Osteoblast (primary cell): ENCODE measurements around the gene DISC1. TPM values are rescaled to one million over a fixed set of nuclear protein-coding genes. Genes with fewer than 3 reads are reported as not detected.

Experiments used
- DNase-seq: peaks from one replicate; pipeline ENCODE4 v3.0.0; 2011; ENCODE audit warnings: low spot score, mixed read lengths; ENCODE audit not compliant: insufficient read length; ENCODE audit errors: missing footprints
- H2AFZ ChIP-seq: 2 replicates; pipeline ENCODE4 v1.6.0; 2011; ENCODE audit warnings: mild to moderate bottlenecking, low read length
- H3K27ac ChIP-seq: 2 replicates; pipeline ENCODE4 v1.5.1; 2011; ENCODE audit warnings: mild to moderate bottlenecking, low read depth, low read length, moderate library complexity
- H3K27me3 ChIP-seq: 2 replicates; pipeline ENCODE4 v1.6.0; 2012; ENCODE audit warnings: mild to moderate bottlenecking, control low read depth, inconsistent platforms, low read length, moderate library complexity; ENCODE audit not compliant: insufficient read depth
- H3K36me3 ChIP-seq: 2 replicates; pipeline ENCODE4 v1.5.1; 2011; ENCODE audit warnings: mild to moderate bottlenecking, low read length, control low read depth, moderate library complexity; ENCODE audit not compliant: insufficient read depth
- H3K4me1 ChIP-seq: 2 replicates; pipeline ENCODE4 v1.5.1; 2011; ENCODE audit warnings: mild to moderate bottlenecking, low read length, control low read depth, moderate library complexity; ENCODE audit not compliant: insufficient read depth
- H3K4me2 ChIP-seq: 2 replicates; pipeline ENCODE4 v1.6.0; 2011; ENCODE audit warnings: mild to moderate bottlenecking, low read length; ENCODE audit not compliant: insufficient read depth
- H3K4me3 ChIP-seq: fragments of 200-600 bp; sonication (generic); 3 replicates; pipeline ENCODE4 v1.5.1; 2012; ENCODE audit warnings: mild to moderate bottlenecking, low read length, inconsistent platforms; ENCODE audit not compliant: insufficient read depth
- H3K79me2 ChIP-seq: 2 replicates; pipeline ENCODE4 v1.6.0; 2012; ENCODE audit warnings: mild to moderate bottlenecking, low read length, control low read depth, inconsistent platforms; ENCODE audit not compliant: insufficient read depth
- H3K9me3 ChIP-seq: 2 replicates; pipeline ENCODE4 v1.5.1; 2011; ENCODE audit warnings: low read depth, low read length, control low read depth
- H4K20me1 ChIP-seq: 2 replicates; pipeline ENCODE4 v1.6.0; 2012; ENCODE audit warnings: mild to moderate bottlenecking, low read length, control low read depth; ENCODE audit not compliant: insufficient read depth
- CTCF ChIP-seq: IDR thresholded peaks from 2 replicates; pipeline ENCODE4 v1.5.1; 2011; ENCODE audit warnings: mild to moderate bottlenecking, low read depth, low read length, moderate library complexity; ENCODE audit errors: extremely low read depth
- total RNA-seq: library from RNA; depleted of rRNA; stranded (reverse); fragments of >200 nt; gene quantifications from 2 replicates; pipeline ENCODE4 v1.2.3, GENCODE V29; 2012

Gene DISC1
- total RNA-seq, 1 donor, result 11.9 TPM

GRCh38 chr1:231678011-231678432, 51.4 kb downstream of the DISC1 start:
- no peak for DNase-seq
- Histone ChIP-seq H3K27me3 (no peaks in the 10 kb centered on the region), H3K4me3 (no peak overlapping the region), H3K9me3 (no peaks in the 10 kb centered on the region), H2AFZ (no peak overlapping the region), H3K36me3 (no peaks in the 10 kb centered on the region), H4K20me1 (no peaks in the 10 kb centered on the region), H3K4me1 (no peaks in the 10 kb centered on the region), H3K79me2 (no peaks in the 10 kb centered on the region), H3K4me2 (no peak overlapping the region), H3K27ac (no peak overlapping the region)
- TF ChIP-seq CTCF, result no peak

- Histone ChIP-seq H3K4me3 (no peak overlapping the region), H3K27me3 (no peaks in the 10 kb centered on the region), H2AFZ (no peak overlapping the region), H4K20me1 (no peaks in the 10 kb centered on the region), H3K27ac (no peak overlapping the region), H3K9me3 (no peaks in the 10 kb centered on the region), H3K4me2 (no peak overlapping the region), H3K4me1 (no peaks in the 10 kb centered on the region), H3K79me2 (no peaks in the 10 kb centered on the region), H3K36me3 (no peaks in the 10 kb centered on the region)
- no peak for DNase-seq
- no peak for TF ChIP-seq CTCF
These were observed 52.5 kb downstream of the DISC1 start for GRCh38 chr1:231679109-231679508.

GRCh38 chr1:231681006-231681405, 54.4 kb downstream of the DISC1 start:
- no peak overlapping the region for H2AFZ ChIP-seq
- H3K4me2 ChIP-seq, result no peak overlapping the region
- no peaks in the 10 kb centered on the region for H3K79me2 ChIP-seq
- H3K27ac ChIP-seq, result no peak overlapping the region
- DNase-seq, result no peak
- H3K27me3 ChIP-seq, result no peaks in the 10 kb centered on the region
- TF ChIP-seq CTCF, result no peak
- no peaks in the 10 kb centered on the region for H4K20me1 ChIP-seq
- H3K36me3 ChIP-seq, result no peaks in the 10 kb centered on the region
- no peaks in the 10 kb centered on the region for H3K9me3 ChIP-seq
- no peaks in the 10 kb centered on the region for H3K4me1 ChIP-seq
- no peak overlapping the region for H3K4me3 ChIP-seq

- Histone ChIP-seq H3K79me2 (no peaks in the 10 kb centered on the region), H4K20me1 (no peaks in the 10 kb centered on the region), H3K27ac (no peak overlapping the region), H3K36me3 (no peaks in the 10 kb centered on the region), H3K4me3 (no peak overlapping the region), H3K4me1 (no peaks in the 10 kb centered on the region), H3K4me2 (no peak overlapping the region), H3K9me3 (no peaks in the 10 kb centered on the region), H2AFZ (no peak overlapping the region), H3K27me3 (no peaks in the 10 kb centered on the region)
- no peak for TF ChIP-seq CTCF
- no peak for DNase-seq
These were observed 56.2 kb downstream of the DISC1 start for GRCh38 chr1:231682779-231683178.
